Lower lobe of right lung (tissue), 2 donors: ENCODE results near the gene UVRAG. TPM values are rescaled to one million over a fixed set of nuclear protein-coding genes. Genes with fewer than 3 reads are reported as not detected.
"Not testable (repeated sequence)": the region's sequence is repeated elsewhere in the genome, so short reads cannot be mapped to it uniquely, and the experiment has no call there.

Experiments
- ATAC-seq, 2 donors: fragments of 200-7000 bp; cut with Tn5 transposase; one replicate each; pipeline ENCODE4 v1.9.1; 2020 to 2022; ENCODE audit warnings: mild to moderate bottlenecking in 2 of 2, moderate library complexity in 2 of 2
- DNase-seq: peaks from one replicate; pipeline ENCODE4 v3.0.0-alpha.2; 2020
- H3K27ac ChIP-seq: fragments of 200-600 bp; one replicate; pipeline ENCODE4 v1.8.0; 2022
- H3K27me3 ChIP-seq: fragments of 200-600 bp; one replicate; pipeline ENCODE4 v1.8.0; 2022; ENCODE audit warnings: low read depth
- H3K36me3 ChIP-seq: fragments of 200-600 bp; one replicate; pipeline ENCODE4 v1.8.0; 2022; ENCODE audit warnings: mild to moderate bottlenecking
- H3K4me1 ChIP-seq: fragments of 200-600 bp; one replicate; pipeline ENCODE4 v1.8.0; 2022
- H3K4me3 ChIP-seq: fragments of 200-600 bp; one replicate; pipeline ENCODE4 v1.8.0; 2022; ENCODE audit warnings: mild to moderate bottlenecking
- H3K9me3 ChIP-seq: fragments of 200-600 bp; one replicate; pipeline ENCODE4 v1.8.0; 2022
- CTCF ChIP-seq: fragments of 200-600 bp; IDR thresholded peaks from one replicate; pipeline ENCODE4 v1.8.0; 2022; ENCODE audit warnings: antibody characterized with exemption, mild to moderate bottlenecking
- intact Hi-C: fragments of 100-400 bp; cut with DNase I; formaldehyde crosslinking; loops from one replicate; pipeline ENCODE4 v1.11.0; 2022
- total RNA-seq: library from RNA; stranded (reverse); fragmentation: NEBNext Ultra II Directional; extraction: Animal tissue kit (Norgen Biotek cat#: 25700); gene quantifications from one replicate; pipeline ENCODE4 v1.2.1, GENCODE V29; 2021
- donor health status: DM: no; HTN: yes; CAD: no; lungs with severe emphysema.

UVRAG gene
- total RNA-seq, 1 donor from 2014 or later = 36.0 TPM

- Histone ChIP-seq H3K27ac (no peak overlapping the region), H3K9me3 (no peaks in the 10 kb centered on the region), H3K4me1 (peaks cover 28% of the 10 kb centered on the region), H3K36me3 (no peaks in the 10 kb centered on the region), H3K4me3 (no peak overlapping the region), H3K27me3 (no peaks in the 10 kb centered on the region)
- no peak for TF ChIP-seq CTCF
- ATAC-seq (no peak), DNase-seq (no peak)
- intact Hi-C loops = no loop called here
Measured at GRCh38 chr11:75849894-75850293, 34.9 kb downstream of the UVRAG start.

GRCh38 chr11:75850787-75851186 lies 35.8 kb downstream of the UVRAG start:
- Histone ChIP-seq H3K36me3 (no peaks in the 10 kb centered on the region), H3K27ac (peak overlapping the region; percentile 27), H3K27me3 (no peaks in the 10 kb centered on the region), H3K4me1 (peaks cover 27% of the 10 kb centered on the region), H3K9me3 (no peaks in the 10 kb centered on the region), H3K4me3 (no peak overlapping the region)
- TF ChIP-seq CTCF = no peak
- intact Hi-C loops = no loop called here
- no peak for DNase-seq
- peak in 1 of 2 donors; percentile 73 for ATAC-seq

GRCh38 chr11:75851203-75851602 lies 36.2 kb downstream of the UVRAG start:
- no peak for TF ChIP-seq CTCF
- ATAC-seq = peak in 1 of 2 donors; percentile 64
- no peak overlapping the region for H3K4me3 ChIP-seq
- no peak for DNase-seq
- no peaks in the 10 kb centered on the region for H3K36me3 ChIP-seq
- intact Hi-C loops = no loop called here
- H3K27me3 ChIP-seq = no peaks in the 10 kb centered on the region
- no peaks in the 10 kb centered on the region for H3K9me3 ChIP-seq
- H3K4me1 ChIP-seq = peaks cover 22% of the 10 kb centered on the region
- peak overlapping the region; percentile 27 for H3K27ac ChIP-seq

- H3K4me1 ChIP-seq = peaks cover 22% of the 10 kb centered on the region
- H3K27ac ChIP-seq = no peak overlapping the region
- H3K36me3 ChIP-seq = no peaks in the 10 kb centered on the region
- intact Hi-C loops = no loop called here
- no peaks in the 10 kb centered on the region for H3K27me3 ChIP-seq
- no peaks in the 10 kb centered on the region for H3K9me3 ChIP-seq
- TF ChIP-seq CTCF = no peak
- no peak for DNase-seq
- no peak overlapping the region for H3K4me3 ChIP-seq
- ATAC-seq = no peak
Measured at GRCh38 chr11:75852406-75853017, 37.5 kb downstream of the UVRAG start.

- H3K27ac ChIP-seq, H3K36me3 ChIP-seq, H3K9me3 ChIP-seq, H3K4me3 ChIP-seq, ATAC-seq, intact Hi-C loops, DNase-seq, H3K27me3 ChIP-seq: not testable (repeated sequence)
- H3K4me1 ChIP-seq = peaks cover 30% of the 10 kb centered on the region
Measured at GRCh38 chr11:75853563-75853962, 38.6 kb downstream of the UVRAG start.

GRCh38 chr11:75853971-75854370 lies 39.0 kb downstream of the UVRAG start:
- intact Hi-C loops = no loop called here
- H3K27me3 ChIP-seq = no peaks in the 10 kb centered on the region
- H3K27ac ChIP-seq = no peak overlapping the region
- DNase-seq = no peak
- TF ChIP-seq CTCF = no peak
- H3K4me3 ChIP-seq = no peak overlapping the region
- H3K4me1 ChIP-seq = peaks cover 34% of the 10 kb centered on the region
- H3K36me3 ChIP-seq = no peaks in the 10 kb centered on the region
- H3K9me3 ChIP-seq = no peaks in the 10 kb centered on the region
- ATAC-seq = no peak
